ENCODE data around the gene COL18A1.

DNA sequence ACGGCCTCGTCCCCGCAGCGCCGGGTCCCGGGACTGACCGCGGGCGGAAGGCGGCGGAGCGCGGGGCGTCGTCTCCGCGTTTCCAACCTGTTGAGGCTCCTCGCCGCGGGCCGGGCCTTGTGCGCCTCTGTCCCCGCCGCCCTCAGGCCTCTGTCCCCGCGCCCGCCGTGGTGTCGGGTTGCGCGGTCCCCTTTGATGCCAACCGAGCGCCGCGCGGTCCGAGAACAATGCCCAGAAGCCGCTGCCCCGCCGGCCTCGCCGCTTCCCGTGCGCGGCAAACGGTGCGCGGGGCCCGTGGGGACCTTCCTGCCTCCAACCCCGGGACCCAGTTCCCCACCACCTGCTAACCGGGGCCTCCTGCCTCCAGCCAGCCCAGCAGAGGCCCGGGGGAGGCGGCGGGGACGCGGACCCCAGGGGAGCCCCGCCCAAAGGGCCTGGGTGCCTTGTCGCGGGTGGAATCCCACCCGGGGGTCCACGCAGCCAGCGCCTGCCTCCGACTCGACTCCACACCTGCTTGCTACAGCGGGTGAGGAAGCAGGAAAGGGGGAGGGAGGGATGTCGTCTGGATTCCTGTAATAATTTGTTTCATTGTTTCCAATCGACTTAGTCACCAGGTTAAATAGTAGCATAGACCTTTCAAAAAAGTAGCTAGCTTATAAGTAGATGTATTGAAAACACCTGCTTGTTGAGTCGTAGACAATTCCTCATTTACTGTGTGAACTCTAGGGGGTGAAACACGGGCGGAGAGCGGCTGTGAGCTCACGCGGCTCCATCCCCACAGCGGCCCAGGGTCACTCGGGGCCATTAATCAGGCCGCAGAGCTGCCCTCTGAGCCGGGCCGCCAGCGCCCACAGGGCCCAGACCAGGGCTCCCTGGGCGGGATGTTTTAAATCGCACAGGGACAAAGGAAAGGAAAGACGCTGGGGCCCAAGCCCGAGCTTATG lies 1.1 kb downstream of the COL18A1 start:
- TF ChIP-seq, protein P1, sequence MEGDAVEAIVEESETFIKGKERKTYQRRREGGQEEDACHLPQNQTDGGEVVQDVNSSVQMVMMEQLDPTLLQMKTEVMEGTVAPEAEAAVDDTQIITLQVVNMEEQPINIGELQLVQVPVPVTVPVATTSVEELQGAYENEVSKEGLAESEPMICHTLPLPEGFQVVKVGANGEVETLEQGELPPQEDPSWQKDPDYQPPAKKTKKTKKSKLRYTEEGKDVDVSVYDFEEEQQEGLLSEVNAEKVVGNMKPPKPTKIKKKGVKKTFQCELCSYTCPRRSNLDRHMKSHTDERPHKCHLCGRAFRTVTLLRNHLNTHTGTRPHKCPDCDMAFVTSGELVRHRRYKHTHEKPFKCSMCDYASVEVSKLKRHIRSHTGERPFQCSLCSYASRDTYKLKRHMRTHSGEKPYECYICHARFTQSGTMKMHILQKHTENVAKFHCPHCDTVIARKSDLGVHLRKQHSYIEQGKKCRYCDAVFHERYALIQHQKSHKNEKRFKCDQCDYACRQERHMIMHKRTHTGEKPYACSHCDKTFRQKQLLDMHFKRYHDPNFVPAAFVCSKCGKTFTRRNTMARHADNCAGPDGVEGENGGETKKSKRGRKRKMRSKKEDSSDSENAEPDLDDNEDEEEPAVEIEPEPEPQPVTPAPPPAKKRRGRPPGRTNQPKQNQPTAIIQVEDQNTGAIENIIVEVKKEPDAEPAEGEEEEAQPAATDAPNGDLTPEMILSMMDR (conservative IDR thresholded peaks at IDR 0.05) = no peak
- peak; percentile 36; the same call in 1 of the 2 replicates for TF ChIP-seq ZFX (IDR thresholded peaks at IDR 0.05)
